GM21526 (cell line): Measurements from ENCODE around the gene BANK1.
"Not testable (repeated sequence)": the region's sequence is repeated elsewhere in the genome, so short reads cannot be mapped to it uniquely, and the experiment has no call there.

Experiments used
- ATAC-seq: cut with Tn5 transposase; IDR thresholded peaks from one replicate; pipeline ENCODE4 v1.9.1; 2021; ENCODE audit warnings: moderate library complexity; ENCODE audit not compliant: unreplicated experiment, low FRiP score

BANK1 gene

GRCh38 chr4:101871962-101872676 lies 81.6 kb downstream of the BANK1 start:
- ATAC-seq = no peak

GRCh38 chr4:101885574-101885973 lies 95.0 kb downstream of the BANK1 start:
- ATAC-seq = no peak

- no peak for ATAC-seq
These were observed 96.3 kb downstream of the BANK1 start for GRCh38 chr4:101886826-101887225.

GRCh38 chr4:101888472-101888871 lies 97.9 kb downstream of the BANK1 start:
- ATAC-seq = no peak

- not testable (repeated sequence) for ATAC-seq
These were observed 115.0 kb downstream of the BANK1 start for GRCh38 chr4:101905527-101905926.

- ATAC-seq = no peak
These were observed 120.3 kb downstream of the BANK1 start for GRCh38 chr4:101910786-101911373.

- no peak for ATAC-seq
These were observed 121.1 kb downstream of the BANK1 start for GRCh38 chr4:101911616-101912015.

GRCh38 chr4:101914761-101915160 lies 124.2 kb downstream of the BANK1 start:
- ATAC-seq = no peak

GRCh38 chr4:101919373-101919977 lies 128.9 kb downstream of the BANK1 start:
- ATAC-seq = no peak

- no peak for ATAC-seq
These were observed 130.8 kb downstream of the BANK1 start for GRCh38 chr4:101921370-101921769.

- no peak for ATAC-seq
These were observed 141.1 kb downstream of the BANK1 start for GRCh38 chr4:101931619-101932018.

GRCh38 chr4:101933855-101934254 lies 143.3 kb downstream of the BANK1 start:
- no peak for ATAC-seq

- no peak for ATAC-seq
These were observed 148.3 kb downstream of the BANK1 start for GRCh38 chr4:101938836-101939235.

- no peak for ATAC-seq
These were observed 151.4 kb downstream of the BANK1 start for GRCh38 chr4:101941816-101942358.

- no peak for ATAC-seq
These were observed 152.4 kb downstream of the BANK1 start for GRCh38 chr4:101942891-101943290.

- no peak for ATAC-seq
These were observed 154.1 kb downstream of the BANK1 start for GRCh38 chr4:101944649-101945048.

- ATAC-seq = no peak
These were observed 157.5 kb downstream of the BANK1 start for GRCh38 chr4:101948055-101948454.

- no peak for ATAC-seq
These were observed 158.4 kb downstream of the BANK1 start for GRCh38 chr4:101948951-101949350.

- ATAC-seq = no peak
These were observed 159.9 kb downstream of the BANK1 start for GRCh38 chr4:101950258-101950979.

- ATAC-seq = no peak
These were observed 162.5 kb downstream of the BANK1 start for GRCh38 chr4:101952985-101953384.

- ATAC-seq = no peak
These were observed 163.4 kb downstream of the BANK1 start for GRCh38 chr4:101953949-101954348.
